HG02763 (cell line): ENCODE data around the gene KCP.

Source experiments
- ATAC-seq: cut with Tn5 transposase; IDR thresholded peaks from one replicate; pipeline ENCODE4 v1.9.1; 2021; ENCODE audit warnings: mild to moderate bottlenecking, moderate library complexity; ENCODE audit not compliant: unreplicated experiment

KCP gene

GRCh38 chr7:128888756-128889095, 21.8 kb downstream of the KCP start:
- no peak for ATAC-seq

- ATAC-seq, result no peak
These were observed 22.3 kb downstream of the KCP start for GRCh38 chr7:128888039-128888755.

GRCh38 chr7:128887169-128888038, 23.1 kb downstream of the KCP start:
- no peak for ATAC-seq

- no peak for ATAC-seq
These were observed 23.9 kb downstream of the KCP start for GRCh38 chr7:128886391-128887168.

GRCh38 chr7:128885370-128886187, 24.9 kb downstream of the KCP start:
- no peak for ATAC-seq

GRCh38 chr7:128884561-128885369, 25.7 kb downstream of the KCP start:
- no peak for ATAC-seq

GRCh38 chr7:128883622-128884448, 26.7 kb downstream of the KCP start:
- peak; percentile 69 for ATAC-seq

- ATAC-seq, result no peak
These were observed 28.4 kb downstream of the KCP start for GRCh38 chr7:128882134-128882533.

- ATAC-seq, result no peak
These were observed 28.9 kb downstream of the KCP start for GRCh38 chr7:128881458-128882125.

GRCh38 chr7:128880791-128881457, 29.6 kb downstream of the KCP start:
- ATAC-seq, result no peak

- no peak for ATAC-seq
These were observed 30.4 kb downstream of the KCP start for GRCh38 chr7:128879939-128880746.

- no peak for ATAC-seq
These were observed 31.0 kb downstream of the KCP start for GRCh38 chr7:128879461-128879938.

GRCh38 chr7:128878226-128879105, 32.0 kb downstream of the KCP start:
- ATAC-seq, result no peak

GRCh38 chr7:128877756-128878120, 32.8 kb downstream of the KCP start:
- no peak for ATAC-seq

GRCh38 chr7:128876978-128877755, 33.3 kb downstream of the KCP start:
- ATAC-seq, result no peak
